Measurements from ENCODE around the gene NSRP1.

Gene NSRP1

GRCh38 chr17:30091121-30091670 lies 25.4 kb upstream of the NSRP1 start:
- Histone ChIP-seq H4K20me1 (ENCODE audit: insufficient read depth, low read length) (no peaks in the 10 kb centered on the region), H3K9me3 (ENCODE audit: insufficient read depth, low read length, severe bottlenecking) (no peaks in the 10 kb centered on the region), H3K79me2 (ENCODE audit: insufficient read depth, low read length) (no peaks in the 10 kb centered on the region), H3K4me2 (ENCODE audit: insufficient read depth, low read length) (no peak overlapping the region), H3K4me1 (ENCODE audit: insufficient read depth, low read length) (peaks cover 8% of the 10 kb centered on the region), H3K27me3 (ENCODE audit: insufficient read depth, low read length, poor library complexity) (peaks cover 29% of the 10 kb centered on the region), H3K36me3 (ENCODE audit: insufficient read depth, low read length) (no peaks in the 10 kb centered on the region), H3K4me3 (ENCODE audit: low read depth in 1 of 2, low read length in 2 of 2) (no peak overlapping the region), H2AFZ (ENCODE audit: low read depth, low read length) (no peak overlapping the region), H3K27ac (ENCODE audit: low read length) (no peak overlapping the region), H3K9ac (ENCODE audit: low read depth, low read length) (no peak overlapping the region)
- TF ChIP-seq, protein P1, sequence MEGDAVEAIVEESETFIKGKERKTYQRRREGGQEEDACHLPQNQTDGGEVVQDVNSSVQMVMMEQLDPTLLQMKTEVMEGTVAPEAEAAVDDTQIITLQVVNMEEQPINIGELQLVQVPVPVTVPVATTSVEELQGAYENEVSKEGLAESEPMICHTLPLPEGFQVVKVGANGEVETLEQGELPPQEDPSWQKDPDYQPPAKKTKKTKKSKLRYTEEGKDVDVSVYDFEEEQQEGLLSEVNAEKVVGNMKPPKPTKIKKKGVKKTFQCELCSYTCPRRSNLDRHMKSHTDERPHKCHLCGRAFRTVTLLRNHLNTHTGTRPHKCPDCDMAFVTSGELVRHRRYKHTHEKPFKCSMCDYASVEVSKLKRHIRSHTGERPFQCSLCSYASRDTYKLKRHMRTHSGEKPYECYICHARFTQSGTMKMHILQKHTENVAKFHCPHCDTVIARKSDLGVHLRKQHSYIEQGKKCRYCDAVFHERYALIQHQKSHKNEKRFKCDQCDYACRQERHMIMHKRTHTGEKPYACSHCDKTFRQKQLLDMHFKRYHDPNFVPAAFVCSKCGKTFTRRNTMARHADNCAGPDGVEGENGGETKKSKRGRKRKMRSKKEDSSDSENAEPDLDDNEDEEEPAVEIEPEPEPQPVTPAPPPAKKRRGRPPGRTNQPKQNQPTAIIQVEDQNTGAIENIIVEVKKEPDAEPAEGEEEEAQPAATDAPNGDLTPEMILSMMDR (IDR thresholded peaks at IDR 0.05; ENCODE audit: borderline replicate concordance, extremely low read depth, low read length, poor library complexity, severe bottlenecking): no peak
- TF ChIP-seq EZH2 (IDR thresholded peaks at IDR 0.05; ENCODE audit: borderline replicate concordance, low read depth, low read length, severe bottlenecking): no peak
- no peak for DNase-seq
- ATAC-seq (ENCODE audit: insufficient read depth, low read depth): no peak

DNA sequence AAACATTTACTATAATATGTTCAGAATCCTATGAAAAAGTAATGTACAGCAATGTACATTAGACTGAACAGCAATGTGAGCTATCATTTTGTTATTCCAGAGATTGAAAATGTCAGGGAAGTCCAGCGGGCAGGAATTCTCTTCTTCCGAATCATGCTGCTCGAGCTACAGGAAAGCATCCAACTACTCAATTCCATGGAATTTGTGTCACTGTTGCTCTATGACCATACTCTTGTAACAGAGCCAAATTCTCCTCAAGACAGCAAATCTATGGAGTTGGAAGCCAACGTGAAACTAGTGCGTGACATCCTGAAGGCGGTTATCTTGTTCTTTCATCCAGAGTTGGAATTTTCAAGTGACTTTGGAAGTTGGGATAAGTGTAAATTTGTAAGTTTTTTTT lies 24.8 kb upstream of the NSRP1 start:
- no peaks in the 10 kb centered on the region for H4K20me1 ChIP-seq (ENCODE audit: insufficient read depth, low read length)
- no peak overlapping the region for H3K27ac ChIP-seq (ENCODE audit: low read length)
- H3K27me3 ChIP-seq (ENCODE audit: insufficient read depth, low read length, poor library complexity): peaks cover 29% of the 10 kb centered on the region
- H3K79me2 ChIP-seq (ENCODE audit: insufficient read depth, low read length): no peaks in the 10 kb centered on the region
- H3K4me2 ChIP-seq (ENCODE audit: insufficient read depth, low read length): no peak overlapping the region
- no peaks in the 10 kb centered on the region for H3K36me3 ChIP-seq (ENCODE audit: insufficient read depth, low read length)
- H3K4me3 ChIP-seq (ENCODE audit: low read depth in 1 of 2, low read length in 2 of 2): no peak overlapping the region
- no peak overlapping the region for H2AFZ ChIP-seq (ENCODE audit: low read depth, low read length)
- H3K9me3 ChIP-seq (ENCODE audit: insufficient read depth, low read length, severe bottlenecking): no peaks in the 10 kb centered on the region
- H3K4me1 ChIP-seq (ENCODE audit: insufficient read depth, low read length): peaks cover 8% of the 10 kb centered on the region
- H3K9ac ChIP-seq (ENCODE audit: low read depth, low read length): no peak overlapping the region
- no peak for DNase-seq
- ATAC-seq (ENCODE audit: insufficient read depth, low read depth): no peak
- no peak for TF ChIP-seq EZH2 (IDR thresholded peaks at IDR 0.05; ENCODE audit: borderline replicate concordance, low read depth, low read length, severe bottlenecking)
- TF ChIP-seq, protein P1 (IDR thresholded peaks at IDR 0.05; ENCODE audit: borderline replicate concordance, extremely low read depth, low read length, poor library complexity, severe bottlenecking): no peak

DNA sequence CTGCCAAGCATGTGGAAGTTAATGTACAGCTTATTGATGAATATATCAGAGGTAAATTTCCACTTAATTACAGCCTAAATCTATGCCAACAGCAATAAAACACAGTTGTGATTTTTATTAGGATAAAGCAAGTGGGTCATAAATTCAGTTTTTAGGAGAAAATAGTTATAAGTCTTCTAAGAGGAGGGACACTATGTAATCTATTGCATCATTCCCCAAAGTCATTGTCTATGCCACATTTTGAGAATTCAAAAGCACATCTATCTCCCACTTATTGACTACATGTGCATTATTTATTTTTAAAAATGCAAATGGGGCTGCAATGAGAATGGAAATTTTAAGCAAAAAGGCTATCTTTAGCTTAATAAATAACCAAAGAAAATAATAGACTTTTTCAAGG lies 23.7 kb upstream of the NSRP1 start:
- ATAC-seq (ENCODE audit: insufficient read depth, low read depth): no peak
- H3K4me3 ChIP-seq (ENCODE audit: low read depth in 1 of 2, low read length in 2 of 2): no peak overlapping the region
- no peak overlapping the region for H3K27ac ChIP-seq (ENCODE audit: low read length)
- no peak overlapping the region for H2AFZ ChIP-seq (ENCODE audit: low read depth, low read length)
- DNase-seq: no peak
- H3K36me3 ChIP-seq (ENCODE audit: insufficient read depth, low read length): no peaks in the 10 kb centered on the region
- H4K20me1 ChIP-seq (ENCODE audit: insufficient read depth, low read length): no peaks in the 10 kb centered on the region
- H3K4me1 ChIP-seq (ENCODE audit: insufficient read depth, low read length): peaks cover 8% of the 10 kb centered on the region
- H3K9me3 ChIP-seq (ENCODE audit: insufficient read depth, low read length, severe bottlenecking): no peaks in the 10 kb centered on the region
- TF ChIP-seq, protein P1 (IDR thresholded peaks at IDR 0.05; ENCODE audit: borderline replicate concordance, extremely low read depth, low read length, poor library complexity, severe bottlenecking): no peak
- no peak for TF ChIP-seq EZH2 (IDR thresholded peaks at IDR 0.05; ENCODE audit: borderline replicate concordance, low read depth, low read length, severe bottlenecking)
- H3K9ac ChIP-seq (ENCODE audit: low read depth, low read length): no peak overlapping the region
- H3K4me2 ChIP-seq (ENCODE audit: insufficient read depth, low read length): no peak overlapping the region
- H3K79me2 ChIP-seq (ENCODE audit: insufficient read depth, low read length): no peaks in the 10 kb centered on the region
- H3K27me3 ChIP-seq (ENCODE audit: insufficient read depth, low read length, poor library complexity): peaks cover 29% of the 10 kb centered on the region

Measured in DND-41 (cell line).